GM21723 (cell line): ENCODE measurements around the gene RNF224.

Experiments
- ATAC-seq: cut with Tn5 transposase; IDR thresholded peaks from one replicate; pipeline ENCODE4 v1.9.1; 2021; ENCODE audit warnings: mild to moderate bottlenecking, moderate library complexity; ENCODE audit not compliant: unreplicated experiment

Gene RNF224

GRCh38 chr9:137227054-137227852 is at the start of gene RNF224:
Gene RNF224, plus strand, starts transcription at chr9:137227502. Its CDS starts 834 bp downstream, at chr9:137228336.
- no peak for ATAC-seq

- no peak for ATAC-seq
Observed at GRCh38 chr9:137178201-137178938, 48.9 kb upstream of the RNF224 start.

DNA sequence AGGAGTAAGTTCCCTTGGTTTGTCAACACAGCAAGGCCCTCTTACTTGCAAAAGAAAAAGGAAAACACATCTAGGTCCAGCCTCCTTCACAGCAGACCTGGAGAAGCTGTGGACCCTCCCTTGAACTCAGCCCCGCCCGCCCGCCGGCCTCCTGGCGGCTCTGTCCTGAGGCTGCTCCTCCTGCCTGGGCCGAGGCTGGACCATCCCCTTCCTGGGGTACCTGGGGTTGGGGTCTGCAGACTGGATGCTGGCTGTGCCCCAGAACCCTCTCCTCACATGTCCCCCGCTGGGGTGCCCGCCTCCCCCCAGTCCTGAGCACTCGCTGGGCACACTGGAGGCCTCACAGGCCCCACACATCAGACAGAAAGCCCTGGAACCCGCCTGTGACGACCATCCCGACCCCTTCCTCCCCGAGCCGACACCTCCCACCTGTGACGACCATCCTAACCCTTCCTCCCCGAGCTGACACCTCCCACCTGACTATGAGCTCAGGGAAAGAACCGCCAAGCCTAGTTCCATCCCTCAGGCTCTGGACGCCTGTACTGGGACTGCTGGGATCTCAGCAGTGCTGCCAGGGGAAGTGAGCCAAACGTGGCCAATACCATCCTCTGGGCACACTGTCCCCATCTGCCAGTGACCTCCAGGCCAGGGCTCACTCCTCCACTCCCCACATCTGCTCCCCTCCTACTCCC is 48.2 kb upstream of the RNF224 start:
- no peak for ATAC-seq

GRCh38 chr9:137179761-137180160 is 47.5 kb upstream of the RNF224 start:
- ATAC-seq: no peak

- no peak for ATAC-seq
Observed at GRCh38 chr9:137180491-137180890, 46.8 kb upstream of the RNF224 start.

- no peak for ATAC-seq
Observed at GRCh38 chr9:137181680-137182079, 45.6 kb upstream of the RNF224 start.

GRCh38 chr9:137182836-137183235 is 44.5 kb upstream of the RNF224 start:
- ATAC-seq: no peak

DNA sequence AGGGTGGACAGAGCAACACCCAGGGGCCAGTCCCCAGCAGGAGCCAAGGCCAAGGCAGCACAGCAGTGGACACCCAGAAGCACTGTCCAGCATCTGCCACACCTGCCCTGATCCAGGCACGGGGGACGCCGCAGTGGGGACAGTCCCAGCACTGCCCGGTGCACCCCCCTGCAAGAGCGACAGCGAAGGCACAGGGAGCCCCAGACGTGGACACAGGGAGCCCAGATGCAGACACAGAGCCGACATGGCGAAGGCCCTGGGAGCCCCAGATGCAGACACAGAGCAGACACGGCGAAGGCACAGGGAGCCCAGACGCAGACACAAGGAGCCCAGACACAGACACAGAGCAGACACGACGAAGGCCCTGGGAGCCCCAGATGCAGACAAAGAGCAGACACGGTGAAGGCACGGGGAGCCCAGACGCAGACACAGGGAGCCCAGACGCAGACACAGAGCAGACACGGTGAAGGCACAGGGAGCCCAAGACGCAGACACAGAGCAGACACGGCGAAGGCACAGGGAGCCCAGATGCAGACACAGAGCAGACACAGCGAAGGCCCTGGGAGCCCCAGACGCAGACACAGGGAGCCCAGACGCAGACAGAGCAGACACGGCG is 43.2 kb upstream of the RNF224 start:
- ATAC-seq: no peak

- no peak for ATAC-seq
Observed at GRCh38 chr9:137184881-137185660, 42.2 kb upstream of the RNF224 start.

- no peak for ATAC-seq
Observed at GRCh38 chr9:137185921-137186320, 41.4 kb upstream of the RNF224 start.

DNA sequence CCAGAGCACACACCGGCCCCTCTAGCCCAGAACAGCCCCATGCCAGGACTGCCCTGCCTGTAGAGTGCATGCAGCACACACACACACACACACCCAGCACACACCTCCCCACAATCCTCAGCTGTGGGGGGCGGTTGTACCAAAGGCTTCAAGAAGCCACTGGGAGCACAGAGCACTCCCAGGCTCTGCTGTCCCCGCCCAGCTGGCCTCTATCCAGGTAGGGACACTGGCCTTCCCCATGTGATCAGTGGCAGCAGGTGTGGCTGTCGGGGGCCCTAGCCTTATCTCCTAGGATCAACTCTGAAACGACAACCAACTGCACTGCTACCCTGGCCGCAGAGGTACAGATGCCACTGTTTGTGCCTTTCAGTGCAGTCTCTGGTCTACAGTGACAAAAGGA is 40.9 kb upstream of the RNF224 start:
- no peak for ATAC-seq

DNA sequence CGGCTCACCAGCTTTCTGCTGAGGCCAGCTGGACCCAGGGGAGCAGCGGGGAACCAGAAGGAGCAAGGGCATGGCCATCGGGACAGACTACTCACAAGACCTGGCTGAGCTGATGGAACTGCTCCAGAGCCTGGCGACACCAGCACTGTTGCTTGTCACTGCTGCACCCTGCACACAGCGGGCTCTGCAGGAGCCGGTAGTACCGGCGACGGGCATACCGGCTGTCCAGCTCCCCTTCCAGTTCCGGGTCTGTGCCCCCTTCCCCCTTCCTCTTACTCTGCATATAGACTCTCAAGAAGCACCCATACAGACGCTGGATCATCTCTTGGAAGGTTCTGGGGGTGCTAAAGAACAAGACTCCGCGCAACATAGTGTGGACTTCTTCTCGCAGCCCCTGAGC is 39.9 kb upstream of the RNF224 start:
- ATAC-seq: no peak

DNA sequence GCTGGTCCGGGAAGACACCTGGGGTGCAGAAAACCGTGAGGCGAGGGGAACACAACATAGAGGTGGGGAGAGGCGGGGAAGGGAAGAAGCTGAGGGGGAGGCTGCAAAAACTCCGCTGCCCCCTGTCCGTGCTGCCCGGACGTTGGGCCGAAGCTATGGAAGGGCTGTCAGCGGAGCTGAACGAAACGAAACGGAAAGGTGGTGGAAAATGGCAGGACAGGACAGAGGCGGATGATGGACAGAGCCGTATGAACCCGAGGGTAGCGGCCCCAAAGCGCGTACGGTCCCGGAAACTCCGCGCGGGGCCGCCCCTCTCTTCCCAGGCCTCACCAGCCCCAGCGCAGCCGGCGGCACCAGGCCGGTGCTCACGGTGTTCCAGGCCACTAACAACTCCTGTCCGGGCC is 39.2 kb upstream of the RNF224 start:
- ATAC-seq: no peak

DNA sequence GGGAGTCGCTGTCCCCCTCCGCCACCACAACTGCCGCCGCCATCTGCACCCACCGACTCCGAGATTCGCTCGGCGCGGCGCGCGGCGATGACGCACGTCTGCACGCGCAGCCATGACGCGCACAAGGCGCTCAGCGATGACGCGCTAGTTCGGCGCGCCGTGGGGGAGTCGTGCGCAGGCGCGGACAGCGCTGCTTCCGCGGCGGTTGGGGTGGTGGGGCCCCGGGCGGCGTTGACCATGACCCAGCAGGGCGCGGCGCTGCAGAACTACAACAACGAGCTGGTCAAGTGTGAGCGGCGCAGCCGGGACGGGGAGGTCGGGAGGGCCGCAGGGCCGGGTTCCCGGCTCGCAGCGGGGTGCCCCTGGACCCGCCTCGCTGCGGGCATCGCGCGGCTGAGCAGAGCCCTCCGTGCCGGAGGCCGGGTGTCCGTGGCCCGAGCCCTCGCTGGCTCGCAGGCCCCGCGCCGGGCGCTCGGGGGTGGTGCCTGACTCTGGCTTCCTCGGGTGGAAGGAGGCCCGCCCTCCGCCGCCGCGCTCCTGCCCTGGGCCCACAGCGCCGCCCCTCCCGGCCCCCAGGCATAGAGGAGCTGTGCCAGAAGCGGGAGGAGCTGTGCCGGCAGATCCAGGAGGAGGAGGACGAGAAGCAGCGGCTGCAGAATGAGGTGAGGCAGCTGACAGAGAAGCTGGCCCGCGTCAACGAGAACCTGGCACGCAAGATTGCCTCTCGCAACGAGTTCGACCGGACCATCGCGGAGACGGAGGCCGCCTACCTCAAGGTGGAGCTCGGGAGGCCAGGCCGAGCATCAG is 38.6 kb upstream of the RNF224 start, which contains the start of the genes ANAPC2 and SSNA1:
ANAPC2 (minus strand) TSS at position 71 of the 807 bp plus-strand sequence; CDS start at position 43, 28 bp downstream.
SSNA1 (plus strand) TSS at position 187 of the 807 bp plus-strand sequence; CDS start at position 238, 51 bp downstream.
- ATAC-seq: peak; percentile 72

- no peak for ATAC-seq
Observed at GRCh38 chr9:137189297-137190295, 37.7 kb upstream of the RNF224 start.

DNA sequence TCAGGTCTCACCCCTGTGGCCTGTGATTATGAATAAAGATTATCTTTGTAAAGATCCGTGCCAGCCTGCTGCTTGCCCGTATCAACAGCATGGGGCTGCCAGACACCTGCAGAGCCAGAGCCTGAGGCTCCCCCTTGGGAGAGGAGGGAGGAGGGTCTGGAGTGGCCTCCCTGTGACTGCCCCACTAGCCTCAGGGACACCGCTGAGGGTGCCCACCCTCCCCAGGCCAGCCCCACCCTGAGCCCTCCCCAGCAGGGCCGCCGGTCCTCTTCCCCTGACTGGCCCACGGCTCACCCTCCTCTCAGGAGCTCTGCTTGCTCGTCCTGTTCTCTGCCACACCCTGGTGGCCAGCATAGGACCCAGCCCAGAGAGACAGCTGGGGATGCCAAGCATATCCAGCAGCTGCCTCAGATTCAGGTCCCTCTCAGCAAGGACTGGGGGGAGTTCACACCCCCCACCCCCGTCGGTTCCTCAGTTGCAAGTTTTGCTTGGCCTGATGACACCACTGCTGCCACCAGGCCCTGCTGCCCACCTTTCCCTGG is 36.9 kb upstream of the RNF224 start:
- ATAC-seq: no peak

DNA sequence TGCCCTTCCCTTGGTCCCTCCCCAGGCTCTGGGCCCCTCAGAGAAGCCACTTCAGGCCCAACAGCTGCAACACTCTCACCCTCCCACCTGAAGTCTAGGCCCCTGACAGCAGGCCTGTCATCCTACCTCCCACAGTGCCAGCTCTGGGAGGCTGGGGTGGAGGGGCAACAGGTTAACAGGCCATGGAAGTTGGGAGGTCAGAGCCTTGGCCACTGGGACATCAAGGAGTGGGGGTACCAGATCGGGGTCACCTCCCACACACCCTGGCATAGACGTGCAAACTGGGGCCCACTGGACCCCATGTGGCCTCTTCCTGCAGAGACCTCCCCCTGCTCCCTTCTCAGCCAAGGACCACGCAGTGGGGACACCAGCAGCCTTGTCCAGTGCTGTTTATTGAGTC is 36.1 kb upstream of the RNF224 start:
- ATAC-seq: no peak
